GM23248 (cell line): ENCODE measurements around the gene FAM169A.

Experiments used
- EZH2 ChIP-seq: fragments of 200-600 bp; sonication (generic); IDR thresholded peaks from 2 replicates; pipeline ENCODE4 v1.6.1; 2018; ENCODE audit warnings: antibody characterized with exemption, mild to moderate bottlenecking; ENCODE audit not compliant: insufficient read depth, poor library complexity, severe bottlenecking
- EZH2phosphoT487 ChIP-seq: fragments of 200-600 bp; sonication (generic); IDR thresholded peaks from 2 replicates; pipeline ENCODE4 v1.6.1; 2018; ENCODE audit warnings: antibody characterized with exemption, moderate library complexity, mild to moderate bottlenecking, low read depth; ENCODE audit not compliant: insufficient read depth

GRCh38 chr5:74738406-74738805 is 127.8 kb downstream of the FAM169A start:
- no peak for TF ChIP-seq EZH2phosphoT487
- no peak for TF ChIP-seq EZH2
